Suprapubic skin (tissue), 4 donors: ENCODE data around the gene PAX7. TPM values are rescaled to one million over a fixed set of nuclear protein-coding genes. Genes with fewer than 3 reads are reported as not detected.

Experiments
- DNase-seq, 2 donors: peaks; one replicate each; pipeline ENCODE4 v3.0.0-alpha.2; 2019; ENCODE audit warnings: low spot score in 2 of 2
- H3K27ac ChIP-seq: fragments of 200-600 bp; sonication (generic); one replicate; pipeline ENCODE4 v1.5.1; 2019
- H3K27me3 ChIP-seq: fragments of 200-600 bp; sonication (generic); one replicate; pipeline ENCODE4 v1.5.1; 2019
- H3K36me3 ChIP-seq: fragments of 200-600 bp; sonication (generic); one replicate; pipeline ENCODE4 v1.5.1; 2019
- H3K4me1 ChIP-seq: fragments of 200-600 bp; sonication (generic); one replicate; pipeline ENCODE4 v1.5.1; 2019
- H3K4me3 ChIP-seq: fragments of 200-600 bp; sonication (generic); one replicate; pipeline ENCODE4 v1.5.1; 2019; ENCODE audit warnings: mild to moderate bottlenecking
- H3K9me3 ChIP-seq: fragments of 200-600 bp; sonication (generic); one replicate; pipeline ENCODE4 v1.5.1; 2019
- EP300 ChIP-seq: sonication (generic); formaldehyde crosslinking; IDR thresholded peaks from one replicate; pipeline ENCODE4 v1.6.1; 2017; ENCODE audit warnings: antibody characterized with exemption
- POLR2A ChIP-seq, 2 donors: fragments of 450-650 bp; IDR thresholded peaks; one replicate each; pipeline ENCODE4 v1.6.1; 2017; ENCODE audit warnings: antibody characterized with exemption in 2 of 2, mild to moderate bottlenecking in 2 of 2, moderate library complexity in 2 of 2
- POLR2AphosphoS5 ChIP-seq, 3 donors: sonication (generic); formaldehyde crosslinking; IDR thresholded peaks; one replicate each; pipeline ENCODE4 v1.6.1; 2017; ENCODE audit warnings: antibody characterized with exemption in 3 of 3
- WGBS: methylation state at CpG from one replicate; pipeline ENCODE4 v1.1.5; 2018; 5-methylcytosine and 5-hydroxymethylcytosine counted together
- total RNA-seq, 4 donors: library from RNA; depleted of rRNA; stranded (reverse); fragments of >200 nt; gene quantifications; one replicate each; pipeline ENCODE4 v1.1.0, GENCODE V29; 2016
- TF ChIP-seq, protein P1 (sequence below), 2 donors: fragments of 200-600 bp in 1 of 2; fragments of 450-650 bp in 1 of 2; sonication (generic) in 1 of 2; IDR thresholded peaks; one replicate each; pipeline ENCODE4 v1.5.1; 2016 to 2019; ENCODE audit warnings: antibody characterized with exemption in 2 of 2, mild to moderate bottlenecking in 1 of 2, moderate library complexity in 1 of 2

PAX7 gene
- total RNA-seq, 4 donors from 2014 or later: 0.08 TPM; not detected in 3

DNA sequence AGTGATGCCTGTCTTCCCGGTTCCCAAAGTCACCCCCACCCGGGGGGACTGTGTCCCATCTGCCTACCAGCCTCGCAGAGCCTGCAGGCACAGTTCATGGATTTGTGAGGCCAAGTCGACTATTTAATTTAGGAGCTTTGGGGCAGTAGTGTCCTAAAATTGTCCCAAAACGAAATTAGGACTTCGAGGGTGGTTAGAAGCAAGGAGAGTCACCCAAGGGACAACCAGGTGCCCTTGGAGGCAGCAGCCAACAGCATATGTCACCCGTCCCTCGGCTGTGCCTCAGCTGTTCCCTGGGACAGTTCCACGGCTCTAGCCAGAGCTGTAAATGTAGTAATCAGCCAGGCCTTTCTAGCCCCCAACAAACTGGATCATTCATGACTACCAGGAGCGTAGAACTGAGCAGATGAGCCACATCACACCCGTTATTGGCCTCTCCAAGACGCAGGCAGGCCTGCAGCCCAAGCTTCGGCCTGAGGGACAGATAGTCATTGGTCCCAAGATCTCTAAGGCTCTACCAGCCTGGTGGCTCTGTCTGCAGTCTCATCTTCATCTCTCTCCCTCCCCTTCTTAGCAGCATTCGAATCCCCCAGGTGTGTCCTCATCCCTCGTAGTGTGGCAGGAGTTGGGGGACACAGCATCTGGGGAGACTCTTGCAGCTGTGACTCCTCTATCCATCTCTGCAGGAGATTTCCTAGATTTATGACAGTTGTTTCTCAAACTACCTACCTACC lies 2.9 kb downstream of the PAX7 start:
- peaks cover 16% of the 10 kb centered on the region for H3K4me1 ChIP-seq
- H3K9me3 ChIP-seq: no peaks in the 10 kb centered on the region
- H3K27me3 ChIP-seq: peaks cover 100% of the 10 kb centered on the region
- no peak overlapping the region for H3K27ac ChIP-seq
- no peaks in the 10 kb centered on the region for H3K36me3 ChIP-seq
- 6% methylated on average over 11 of the region's 15 CpGs for WGBS
- H3K4me3 ChIP-seq: no peak overlapping the region
- no peak for TF ChIP-seq EP300
- TF ChIP-seq POLR2A (IDR thresholded peaks at IDR 0.05): no peak
- TF ChIP-seq POLR2AphosphoS5 (IDR thresholded peaks at IDR 0.05): no peak
- TF ChIP-seq, protein P1, sequence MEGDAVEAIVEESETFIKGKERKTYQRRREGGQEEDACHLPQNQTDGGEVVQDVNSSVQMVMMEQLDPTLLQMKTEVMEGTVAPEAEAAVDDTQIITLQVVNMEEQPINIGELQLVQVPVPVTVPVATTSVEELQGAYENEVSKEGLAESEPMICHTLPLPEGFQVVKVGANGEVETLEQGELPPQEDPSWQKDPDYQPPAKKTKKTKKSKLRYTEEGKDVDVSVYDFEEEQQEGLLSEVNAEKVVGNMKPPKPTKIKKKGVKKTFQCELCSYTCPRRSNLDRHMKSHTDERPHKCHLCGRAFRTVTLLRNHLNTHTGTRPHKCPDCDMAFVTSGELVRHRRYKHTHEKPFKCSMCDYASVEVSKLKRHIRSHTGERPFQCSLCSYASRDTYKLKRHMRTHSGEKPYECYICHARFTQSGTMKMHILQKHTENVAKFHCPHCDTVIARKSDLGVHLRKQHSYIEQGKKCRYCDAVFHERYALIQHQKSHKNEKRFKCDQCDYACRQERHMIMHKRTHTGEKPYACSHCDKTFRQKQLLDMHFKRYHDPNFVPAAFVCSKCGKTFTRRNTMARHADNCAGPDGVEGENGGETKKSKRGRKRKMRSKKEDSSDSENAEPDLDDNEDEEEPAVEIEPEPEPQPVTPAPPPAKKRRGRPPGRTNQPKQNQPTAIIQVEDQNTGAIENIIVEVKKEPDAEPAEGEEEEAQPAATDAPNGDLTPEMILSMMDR (IDR thresholded peaks at IDR 0.05): no peak
- DNase-seq: no peak

DNA sequence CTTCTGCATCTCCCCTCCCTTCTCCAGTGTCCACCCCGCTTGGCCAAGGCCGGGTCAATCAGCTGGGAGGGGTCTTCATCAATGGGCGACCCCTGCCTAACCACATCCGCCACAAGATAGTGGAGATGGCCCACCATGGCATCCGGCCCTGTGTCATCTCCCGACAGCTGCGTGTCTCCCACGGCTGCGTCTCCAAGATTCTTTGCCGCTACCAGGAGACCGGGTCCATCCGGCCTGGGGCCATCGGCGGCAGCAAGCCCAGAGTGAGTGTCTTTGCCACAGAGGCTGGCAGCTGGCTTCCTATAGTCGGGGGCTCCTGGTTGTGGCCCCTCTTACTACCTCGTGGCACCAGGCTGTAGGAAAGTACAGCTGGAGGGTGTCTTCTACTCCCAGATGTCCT lies 3.6 kb downstream of the PAX7 start:
- no peak overlapping the region for H3K4me3 ChIP-seq
- DNase-seq: no peak
- H3K4me1 ChIP-seq: peaks cover 16% of the 10 kb centered on the region
- H3K27ac ChIP-seq: no peak overlapping the region
- peaks cover 100% of the 10 kb centered on the region for H3K27me3 ChIP-seq
- 6% methylated on average over 5 of the region's 16 CpGs for WGBS
- TF ChIP-seq POLR2AphosphoS5 (IDR thresholded peaks at IDR 0.05) (no peak), POLR2A (IDR thresholded peaks at IDR 0.05) (no peak), EP300 (no peak)
- TF ChIP-seq, protein P1 (IDR thresholded peaks at IDR 0.05): no peak
- H3K36me3 ChIP-seq: no peaks in the 10 kb centered on the region
- no peaks in the 10 kb centered on the region for H3K9me3 ChIP-seq

DNA sequence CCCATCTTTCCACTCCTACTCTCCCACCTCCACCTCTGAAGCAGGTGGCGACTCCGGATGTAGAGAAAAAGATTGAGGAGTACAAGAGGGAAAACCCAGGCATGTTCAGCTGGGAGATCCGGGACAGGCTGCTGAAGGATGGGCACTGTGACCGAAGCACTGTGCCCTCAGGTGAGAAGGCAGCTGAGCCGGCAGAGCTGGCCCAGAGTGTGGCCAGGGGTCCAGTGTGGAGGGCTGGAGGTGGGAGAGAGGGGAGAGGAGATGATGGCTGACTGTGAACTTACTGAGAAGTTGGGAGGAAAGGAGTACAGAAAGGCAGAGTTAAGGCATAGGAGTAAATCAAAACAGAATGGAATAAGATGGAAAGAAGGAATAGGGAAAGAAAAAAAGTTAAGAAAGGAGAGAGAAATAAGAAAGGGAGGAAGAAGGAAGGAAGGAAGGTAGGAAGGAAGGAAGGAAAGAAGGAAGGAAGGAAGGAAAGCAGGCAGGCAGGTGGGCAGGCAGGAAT lies 4.5 kb downstream of the PAX7 start:
- Histone ChIP-seq H3K27ac (no peak overlapping the region), H3K36me3 (no peaks in the 10 kb centered on the region), H3K27me3 (peaks cover 100% of the 10 kb centered on the region), H3K4me3 (no peak overlapping the region), H3K9me3 (no peaks in the 10 kb centered on the region), H3K4me1 (peaks cover 16% of the 10 kb centered on the region)
- TF ChIP-seq POLR2A (IDR thresholded peaks at IDR 0.05): no peak
- TF ChIP-seq POLR2AphosphoS5 (IDR thresholded peaks at IDR 0.05): no peak
- TF ChIP-seq, protein P1 (IDR thresholded peaks at IDR 0.05): no peak
- no peak for TF ChIP-seq EP300
- WGBS: 9% methylated on average over 5 of the region's 5 CpGs
- DNase-seq: no peak

DNA sequence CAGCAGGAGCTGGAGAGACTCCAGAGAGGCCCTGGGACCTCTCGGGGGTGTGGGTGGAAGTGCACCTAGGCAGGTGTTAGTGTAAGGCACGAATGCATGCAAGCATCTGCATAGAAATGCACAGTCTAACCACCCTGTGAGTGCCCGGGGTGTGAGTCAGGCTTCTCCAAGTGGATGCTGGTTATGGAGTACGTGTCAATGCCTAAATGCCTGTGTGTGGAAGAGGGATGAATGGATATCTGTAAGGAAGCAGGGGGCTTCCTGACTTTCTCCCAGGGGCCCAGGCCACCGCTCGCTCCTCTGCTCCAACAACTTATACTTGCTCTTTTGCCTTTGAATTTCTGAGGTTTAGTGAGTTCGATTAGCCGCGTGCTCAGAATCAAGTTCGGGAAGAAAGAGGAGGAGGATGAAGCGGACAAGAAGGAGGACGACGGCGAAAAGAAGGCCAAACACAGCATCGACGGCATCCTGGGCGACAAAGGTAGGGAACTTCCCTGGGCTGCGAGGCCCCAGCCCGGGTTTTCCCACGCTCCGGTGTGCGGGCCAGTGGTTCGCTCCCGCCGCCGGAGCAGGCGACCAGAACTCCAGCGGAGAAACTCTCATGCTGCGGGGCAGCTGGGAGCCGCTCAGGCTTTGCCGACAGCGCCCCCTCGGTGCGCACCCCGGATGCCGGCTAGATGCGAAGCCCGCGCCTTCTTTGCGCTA lies 5.4 kb downstream of the PAX7 start:
- Histone ChIP-seq H3K9me3 (no peaks in the 10 kb centered on the region), H3K4me3 (no peak overlapping the region), H3K36me3 (no peaks in the 10 kb centered on the region), H3K4me1 (peaks cover 10% of the 10 kb centered on the region), H3K27ac (no peak overlapping the region), H3K27me3 (peaks cover 100% of the 10 kb centered on the region)
- DNase-seq: no peak
- no peak for TF ChIP-seq EP300
- 5% methylated on average over 25 of the region's 40 CpGs for WGBS

DNA sequence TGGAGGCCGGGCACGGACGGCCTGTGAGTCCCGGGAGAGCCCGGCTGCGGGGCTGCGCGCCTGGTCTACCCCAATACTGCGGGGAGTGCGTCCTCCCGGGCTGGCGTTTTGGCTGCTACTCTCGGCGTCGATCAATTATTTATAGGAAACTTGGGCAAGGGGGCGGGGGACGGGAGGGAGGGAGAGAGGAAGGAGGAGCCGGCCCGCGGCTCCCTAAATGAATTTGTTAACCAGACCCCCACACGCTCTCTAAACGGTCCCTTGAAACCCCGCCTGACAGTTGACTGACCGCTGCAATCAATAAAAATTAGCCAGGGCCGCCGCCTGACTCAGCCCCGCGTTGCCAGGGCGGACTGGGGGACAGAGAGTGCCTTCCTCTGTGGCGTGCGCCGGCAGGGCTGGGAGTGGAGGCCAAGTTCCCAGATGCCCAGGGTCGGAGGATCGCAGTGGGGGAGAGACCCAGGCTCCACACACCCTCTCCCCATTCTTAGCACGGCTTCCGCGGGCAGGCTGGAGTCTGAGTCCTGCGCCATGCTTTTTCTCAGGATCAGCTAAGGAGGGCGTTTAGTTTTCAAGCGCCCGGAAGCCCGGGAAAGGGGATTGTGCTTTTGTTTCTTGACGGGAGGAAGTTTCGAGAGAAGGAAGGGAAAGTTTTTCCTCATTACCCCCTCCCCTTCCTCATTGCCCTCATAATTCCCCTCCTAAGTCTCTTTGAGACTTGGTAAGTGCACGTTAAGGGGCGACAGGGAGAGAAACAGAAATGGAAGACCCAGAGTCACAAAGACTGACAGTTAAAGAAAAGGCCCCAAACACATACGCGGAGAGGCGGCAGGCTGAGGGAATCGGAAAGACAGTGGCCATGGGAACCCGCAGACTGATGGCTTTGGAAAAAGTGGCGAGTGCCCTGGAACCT lies 6.2 kb downstream of the PAX7 start:
- Histone ChIP-seq H3K36me3 (no peaks in the 10 kb centered on the region), H3K4me3 (no peak overlapping the region), H3K27ac (no peak overlapping the region), H3K4me1 (peaks cover 4% of the 10 kb centered on the region), H3K27me3 (peaks cover 100% of the 10 kb centered on the region), H3K9me3 (no peaks in the 10 kb centered on the region)
- TF ChIP-seq POLR2AphosphoS5 (IDR thresholded peaks at IDR 0.05) (no peak), EP300 (no peak), POLR2A (IDR thresholded peaks at IDR 0.05) (no peak)
- TF ChIP-seq, protein P1 (IDR thresholded peaks at IDR 0.05): no peak
- no peak for DNase-seq
- 9% methylated on average over 28 of the region's 52 CpGs for WGBS
